ENCODE data around the gene KLF3. TPM values are rescaled to one million over a fixed set of nuclear protein-coding genes. Genes with fewer than 3 reads are reported as not detected.
"Not testable (repeated sequence)": the region's sequence is repeated elsewhere in the genome, so short reads cannot be mapped to it uniquely, and the experiment has no call there.

The KLF3 gene
- total RNA-seq, 2 donors from 2014 or later: 47.7 to 55.4 TPM

DNA sequence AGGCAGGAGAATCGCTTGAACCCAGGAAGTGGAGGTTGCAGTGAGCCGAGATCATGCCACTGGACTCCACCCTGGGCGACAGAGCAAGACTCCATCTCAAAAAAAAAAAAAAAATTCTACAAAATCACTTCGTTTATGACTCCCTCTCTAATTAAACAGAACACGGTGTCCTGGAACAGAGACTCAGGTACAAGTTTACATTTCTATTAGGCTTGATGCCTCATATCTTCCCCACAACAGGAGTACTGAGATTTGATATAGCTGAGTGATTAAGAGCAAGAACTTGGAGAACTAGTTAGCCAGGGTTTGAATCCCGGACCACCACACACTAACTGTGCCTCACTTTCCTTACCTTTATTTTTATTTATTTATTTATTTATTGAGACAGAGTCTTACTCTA is 42.2 kb upstream of the KLF3 start:
- intact Hi-C loops (cut with DNase I): loop anchor here (5.0 kb wide), 1 partner anchor 40 kb away; the partner anchor contains the start of gene KLF3
- no peak for TF ChIP-seq POLR2A (IDR thresholded peaks at IDR 0.05)
- TF ChIP-seq POLR2AphosphoS5 (IDR thresholded peaks at IDR 0.05): peak; percentile 72
- H3K27ac ChIP-seq: peak overlapping the region; percentile 73 to 74

GRCh38 chr4:38622340-38622739 is 41.7 kb upstream of the KLF3 start:
- 88% methylated on average over 2 of the region's 2 CpGs for WGBS
- H3K36me3 ChIP-seq; H3K27me3 ChIP-seq (replicated peaks; ENCODE audit: insufficient read depth); H3K4me3 ChIP-seq; DNase-seq (ENCODE audit: low spot score); H3K9me3 ChIP-seq; H3K4me1 ChIP-seq (replicated peaks): not testable (repeated sequence)
- intact Hi-C loops (cut with DNase I): loop anchor here (5.0 kb wide), 1 partner anchor 40 kb away; the partner anchor contains the start of gene KLF3
- peak overlapping the region; percentile 50 to 74 for H3K27ac ChIP-seq

More for the DNA sequence above, 42.2 kb upstream of the KLF3 start:
- Histone ChIP-seq H3K4me1 (replicated peaks) (no peaks in the 10 kb centered on the region), H3K4me3 (no peak overlapping the region), H3K36me3 (no peaks in the 10 kb centered on the region), H3K27me3 (replicated peaks; ENCODE audit: insufficient read depth) (no peaks in the 10 kb centered on the region), H3K9me3 (no peaks in the 10 kb centered on the region)
- 64% methylated on average over 6 of the region's 6 CpGs for WGBS
- peak; percentile 43 for DNase-seq (ENCODE audit: low spot score)

GRCh38 chr4:38623260-38623659 is 40.7 kb upstream of the KLF3 start:
- H3K9me3 ChIP-seq: no peaks in the 10 kb centered on the region
- 92% methylated on average over 2 of the region's 2 CpGs for WGBS
- no peak overlapping the region for H3K27ac ChIP-seq
- no peaks in the 10 kb centered on the region for H3K4me1 ChIP-seq (replicated peaks)
- no peaks in the 10 kb centered on the region for H3K27me3 ChIP-seq (replicated peaks; ENCODE audit: insufficient read depth)
- H3K36me3 ChIP-seq: no peaks in the 10 kb centered on the region
- DNase-seq (ENCODE audit: low spot score): no peak
- no peak overlapping the region for H3K4me3 ChIP-seq
- TF ChIP-seq POLR2A (IDR thresholded peaks at IDR 0.05): no peak
- intact Hi-C loops (cut with DNase I): loop anchor here (5.0 kb wide), 1 partner anchor 39 kb away; the partner anchor contains the start of gene KLF3

- Histone ChIP-seq H3K4me1 (replicated peaks) (no peaks in the 10 kb centered on the region), H3K36me3 (no peaks in the 10 kb centered on the region), H3K4me3 (no peak overlapping the region), H3K9me3 (no peaks in the 10 kb centered on the region), H3K27ac (no peak overlapping the region), H3K27me3 (replicated peaks; ENCODE audit: insufficient read depth) (no peaks in the 10 kb centered on the region)
- DNase-seq (ENCODE audit: low spot score): no peak
- intact Hi-C loops (cut with DNase I): loop anchor here (5.0 kb wide), 1 partner anchor 38 kb away; the partner anchor contains the start of gene KLF3
- no peak for TF ChIP-seq CTCF (IDR thresholded peaks at IDR 0.05)
- no peak for TF ChIP-seq POLR2A (IDR thresholded peaks at IDR 0.05)
- no peak for TF ChIP-seq POLR2AphosphoS5 (IDR thresholded peaks at IDR 0.05)
- 74% methylated on average over 3 of the region's 3 CpGs for WGBS
These were observed 39.7 kb upstream of the KLF3 start for GRCh38 chr4:38624311-38624710.

DNA sequence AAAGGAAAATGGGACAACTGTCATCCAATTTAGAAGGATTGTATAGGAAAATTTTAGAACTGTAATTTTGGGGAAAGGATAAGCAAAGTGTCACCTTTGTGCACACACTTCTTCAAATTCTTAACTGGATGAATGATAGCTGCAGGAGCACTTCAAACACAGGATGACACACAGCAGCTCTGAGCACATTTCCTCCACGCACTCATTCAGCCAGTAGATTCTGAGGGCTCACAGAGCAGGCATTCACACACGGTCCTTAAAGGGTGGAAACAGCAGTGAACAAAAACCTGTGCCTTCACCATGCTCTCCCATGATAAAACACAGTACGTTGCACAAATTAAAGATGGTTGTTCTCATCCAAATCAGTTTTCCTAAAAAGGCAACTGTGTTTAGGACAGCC is 38.5 kb upstream of the KLF3 start:
- Histone ChIP-seq H3K27ac (peak overlapping the region in 1 of 2 donors; percentile 33), H3K9me3 (no peaks in the 10 kb centered on the region), H3K36me3 (no peaks in the 10 kb centered on the region), H3K4me1 (replicated peaks) (no peaks in the 10 kb centered on the region), H3K4me3 (no peak overlapping the region), H3K27me3 (replicated peaks; ENCODE audit: insufficient read depth) (no peaks in the 10 kb centered on the region)
- intact Hi-C loops (cut with DNase I): no loop called here
- WGBS: 62% methylated on average over 3 of the region's 3 CpGs
- TF ChIP-seq POLR2AphosphoS5 (IDR thresholded peaks at IDR 0.05) (no peak), CTCF (IDR thresholded peaks at IDR 0.05) (no peak), POLR2A (IDR thresholded peaks at IDR 0.05) (no peak)
- no peak for DNase-seq (ENCODE audit: low spot score)

- intact Hi-C loops (cut with DNase I); H3K4me3 ChIP-seq; H3K4me1 ChIP-seq (replicated peaks); DNase-seq (ENCODE audit: low spot score); H3K9me3 ChIP-seq; H3K36me3 ChIP-seq; H3K27ac ChIP-seq; H3K27me3 ChIP-seq (replicated peaks; ENCODE audit: insufficient read depth): not testable (repeated sequence)
- 96% methylated on average over 12 of the region's 32 CpGs for WGBS
These were observed 37.0 kb upstream of the KLF3 start for GRCh38 chr4:38626901-38627444.

DNA sequence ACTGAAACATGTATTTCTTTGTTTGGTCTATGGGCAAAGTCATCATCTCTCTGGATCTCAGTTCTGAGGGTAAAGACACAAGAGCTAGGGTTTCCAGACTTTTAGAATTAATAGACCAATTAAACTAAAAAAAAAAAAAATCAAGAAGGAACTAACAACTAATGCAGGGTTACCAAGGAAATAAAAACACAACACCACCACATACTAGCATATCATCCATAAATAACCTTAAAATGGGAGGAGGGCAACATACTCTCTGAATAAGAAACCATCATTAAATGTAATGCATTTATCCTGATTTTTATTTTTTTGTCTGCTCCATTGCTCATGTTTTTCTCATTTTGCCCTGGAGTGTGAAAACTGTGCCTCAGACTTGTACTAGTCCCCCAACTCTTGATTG is 33.5 kb upstream of the KLF3 start:
- no peaks in the 10 kb centered on the region for H3K36me3 ChIP-seq
- H3K27me3 ChIP-seq (replicated peaks; ENCODE audit: insufficient read depth): no peaks in the 10 kb centered on the region
- no peaks in the 10 kb centered on the region for H3K4me1 ChIP-seq (replicated peaks)
- H3K9me3 ChIP-seq: no peaks in the 10 kb centered on the region
- no peak overlapping the region for H3K4me3 ChIP-seq
- no peak for TF ChIP-seq CTCF (IDR thresholded peaks at IDR 0.05)
- no peak for TF ChIP-seq POLR2AphosphoS5 (IDR thresholded peaks at IDR 0.05)
- no peak for TF ChIP-seq POLR2A (IDR thresholded peaks at IDR 0.05)
- no peak for DNase-seq (ENCODE audit: low spot score)
- no peak overlapping the region for H3K27ac ChIP-seq
- intact Hi-C loops (cut with DNase I): no loop called here
